Body of pancreas (tissue), 4 donors: Measurements from ENCODE around the gene MAP2. TPM values are rescaled to one million over a fixed set of nuclear protein-coding genes. Genes with fewer than 3 reads are reported as not detected.

Source experiments
- ATAC-seq: fragments of 150-250 bp; one replicate; pipeline ENCODE4 v1.9.1; 2016
- DNase-seq, 4 donors: peaks; one replicate each; pipeline ENCODE4 v3.0.0-alpha.2; 2019
- H3K27ac ChIP-seq, 4 donors: fragments of 200-600 bp; sonication (generic); 1 replicate in 3 of 4; 2 replicates in 1 of 4; pipeline versions ENCODE4 v1.5.1 to v1.6.1; 2016 to 2019; ENCODE audit warnings: mild to moderate bottlenecking in 1 of 4, mixed read lengths in 1 of 4, moderate library complexity in 1 of 4
- H3K27me3 ChIP-seq, 2 donors: fragments of 200-600 bp; sonication (generic); one replicate each; pipeline ENCODE4 v1.6.0; 2016; ENCODE audit warnings: mild to moderate bottlenecking in 1 of 2
- H3K36me3 ChIP-seq, 2 donors: fragments of 200-600 bp; sonication (generic); replicated peaks in 1 of 2; 2 replicates each; pipeline ENCODE4 v1.5.1; 2016; ENCODE audit warnings: low read depth in 2 of 2; ENCODE audit not compliant: insufficient read depth in 1 of 2
- H3K4me1 ChIP-seq: fragments of 200-600 bp; sonication (generic); one replicate; pipeline ENCODE4 v1.6.0; 2016
- H3K4me3 ChIP-seq, 2 donors: fragments of 200-600 bp; sonication (generic); 1 replicate in 1 of 2; 2 replicates in 1 of 2; pipeline ENCODE4 v1.5.1; 2016 to 2019
- H3K9me3 ChIP-seq, 3 donors: fragments of 200-600 bp; sonication (generic); 1 replicate in 2 of 3; 2 replicates in 1 of 3; pipeline ENCODE4 v1.5.1; 2016
- POLR2A ChIP-seq, 3 donors: fragments of 450-650 bp; IDR thresholded peaks; one replicate each; pipeline ENCODE4 v1.6.1; 2016; ENCODE audit warnings: antibody characterized with exemption in 3 of 3, mild to moderate bottlenecking in 2 of 3
- WGBS, 2 donors: methylation state at CpG; one replicate each; pipeline ENCODE4 v1.1.5; 2017; 5-methylcytosine and 5-hydroxymethylcytosine counted together
- intact Hi-C: fragments of 100-400 bp; cut with DNase I; formaldehyde crosslinking; loops from one replicate; pipeline ENCODE4 v1.15.1; 2023
- total RNA-seq, 2 donors: library from RNA; depleted of rRNA; stranded (reverse); fragments of >200 nt; gene quantifications; one replicate each; pipeline ENCODE4 v1.1.0, GENCODE V29; 2016
- TF ChIP-seq, protein P1 (sequence below), 7 experiments: fragments of 450-650 bp in 4 of 7; fragments of 200-600 bp in 3 of 7; sonication (generic) in 3 of 7; IDR thresholded peaks; one replicate each; pipeline ENCODE4 v1.5.1; 2016 to 2019; ENCODE audit warnings: antibody characterized with exemption in 7 of 7

MAP2 gene
- total RNA-seq, 2 donors from 2014 or later, result 14.2 to 32.9 TPM

- TF ChIP-seq POLR2A (IDR thresholded peaks at IDR 0.05), result no peak
- TF ChIP-seq, protein P1, sequence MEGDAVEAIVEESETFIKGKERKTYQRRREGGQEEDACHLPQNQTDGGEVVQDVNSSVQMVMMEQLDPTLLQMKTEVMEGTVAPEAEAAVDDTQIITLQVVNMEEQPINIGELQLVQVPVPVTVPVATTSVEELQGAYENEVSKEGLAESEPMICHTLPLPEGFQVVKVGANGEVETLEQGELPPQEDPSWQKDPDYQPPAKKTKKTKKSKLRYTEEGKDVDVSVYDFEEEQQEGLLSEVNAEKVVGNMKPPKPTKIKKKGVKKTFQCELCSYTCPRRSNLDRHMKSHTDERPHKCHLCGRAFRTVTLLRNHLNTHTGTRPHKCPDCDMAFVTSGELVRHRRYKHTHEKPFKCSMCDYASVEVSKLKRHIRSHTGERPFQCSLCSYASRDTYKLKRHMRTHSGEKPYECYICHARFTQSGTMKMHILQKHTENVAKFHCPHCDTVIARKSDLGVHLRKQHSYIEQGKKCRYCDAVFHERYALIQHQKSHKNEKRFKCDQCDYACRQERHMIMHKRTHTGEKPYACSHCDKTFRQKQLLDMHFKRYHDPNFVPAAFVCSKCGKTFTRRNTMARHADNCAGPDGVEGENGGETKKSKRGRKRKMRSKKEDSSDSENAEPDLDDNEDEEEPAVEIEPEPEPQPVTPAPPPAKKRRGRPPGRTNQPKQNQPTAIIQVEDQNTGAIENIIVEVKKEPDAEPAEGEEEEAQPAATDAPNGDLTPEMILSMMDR (IDR thresholded peaks at IDR 0.05), result no peak
- no peak for ATAC-seq
- no peaks in the 10 kb centered on the region for H3K9me3 ChIP-seq
Measured at GRCh38 chr2:209757163-209757562, 333.3 kb downstream of the MAP2 start.

GRCh38 chr2:209761566-209761965 lies 337.7 kb downstream of the MAP2 start:
- no peak for TF ChIP-seq POLR2A (IDR thresholded peaks at IDR 0.05)
- TF ChIP-seq, protein P1 (IDR thresholded peaks at IDR 0.05), result no peak
- Histone ChIP-seq H3K9me3 (no peaks in the 10 kb centered on the region), H3K27ac (no peak overlapping the region), H3K36me3 (no peaks in the 10 kb centered on the region), H3K4me1 (no peaks in the 10 kb centered on the region), H3K4me3 (no peak overlapping the region), H3K27me3 (no peaks in the 10 kb centered on the region)
- no peak for DNase-seq
- intact Hi-C loops, result no loop called here
- ATAC-seq, result no peak
- WGBS, 2 donors, result 57 to 64% methylated on average over 2 of the region's 2 CpGs

More at GRCh38 chr2:209757163-209757562, 333.3 kb downstream of the MAP2 start:
- no peak for DNase-seq
- H3K36me3 ChIP-seq, result no peaks in the 10 kb centered on the region
- no peaks in the 10 kb centered on the region for H3K4me1 ChIP-seq
- no peak overlapping the region for H3K4me3 ChIP-seq
- intact Hi-C loops, result no loop called here
- no peaks in the 10 kb centered on the region for H3K27me3 ChIP-seq
- H3K27ac ChIP-seq, result no peak overlapping the region

DNA sequence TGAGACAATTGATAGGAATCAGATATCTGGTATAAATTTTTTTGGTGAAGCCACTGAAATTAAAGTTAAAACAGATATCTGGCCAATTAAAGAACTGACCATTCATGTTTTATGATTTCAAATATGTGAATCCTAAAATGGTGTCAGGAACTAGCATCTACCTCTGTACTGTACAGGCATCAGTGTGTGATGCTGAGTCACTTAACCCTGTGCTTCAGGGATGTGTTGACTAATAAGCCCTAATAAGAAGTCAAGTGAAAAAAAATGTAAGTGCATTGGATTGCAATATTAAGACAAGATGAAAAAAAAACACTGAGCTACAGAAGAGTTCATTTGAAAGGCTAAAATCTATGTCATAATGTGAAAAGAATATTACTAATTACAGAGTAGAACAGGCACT lies 338.7 kb downstream of the MAP2 start:
- Histone ChIP-seq H3K4me1 (no peaks in the 10 kb centered on the region), H3K27ac (no peak overlapping the region), H3K4me3 (no peak overlapping the region), H3K27me3 (no peaks in the 10 kb centered on the region), H3K36me3 (no peaks in the 10 kb centered on the region), H3K9me3 (no peaks in the 10 kb centered on the region)
- intact Hi-C loops, result no loop called here
- TF ChIP-seq, protein P1 (IDR thresholded peaks at IDR 0.05), result no peak
- no peak for TF ChIP-seq POLR2A (IDR thresholded peaks at IDR 0.05)
- no peak for DNase-seq
- no peak for ATAC-seq

DNA sequence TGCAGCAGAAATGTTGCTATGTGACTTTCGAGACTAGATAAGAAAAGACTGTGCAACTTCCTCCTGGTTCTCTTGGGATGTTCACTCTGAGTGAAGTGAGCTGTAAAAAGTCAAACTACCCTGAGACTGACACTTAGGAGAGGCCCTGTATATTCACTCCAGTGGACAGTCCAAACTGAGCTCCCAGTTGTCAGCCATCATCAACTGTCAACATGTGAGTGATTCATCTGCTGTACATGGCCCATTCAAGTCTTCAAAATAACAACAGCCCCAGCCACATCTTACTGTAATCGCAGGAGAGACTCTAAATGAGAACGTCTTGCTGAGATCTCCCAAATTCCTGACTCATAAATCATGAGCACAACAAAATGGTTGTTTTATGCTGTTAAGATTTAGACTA lies 339.3 kb downstream of the MAP2 start:
- H3K36me3 ChIP-seq, result no peaks in the 10 kb centered on the region
- TF ChIP-seq, protein P1 (IDR thresholded peaks at IDR 0.05), result no peak
- DNase-seq (no peak), ATAC-seq (no peak)
- intact Hi-C loops, result no loop called here
- H3K4me1 ChIP-seq, result no peaks in the 10 kb centered on the region
- no peak overlapping the region for H3K27ac ChIP-seq
- H3K27me3 ChIP-seq, result no peaks in the 10 kb centered on the region
- no peak overlapping the region for H3K4me3 ChIP-seq
- no peaks in the 10 kb centered on the region for H3K9me3 ChIP-seq
- 53 to 73% methylated on average over 3 of the region's 3 CpGs for WGBS, 2 donors

DNA sequence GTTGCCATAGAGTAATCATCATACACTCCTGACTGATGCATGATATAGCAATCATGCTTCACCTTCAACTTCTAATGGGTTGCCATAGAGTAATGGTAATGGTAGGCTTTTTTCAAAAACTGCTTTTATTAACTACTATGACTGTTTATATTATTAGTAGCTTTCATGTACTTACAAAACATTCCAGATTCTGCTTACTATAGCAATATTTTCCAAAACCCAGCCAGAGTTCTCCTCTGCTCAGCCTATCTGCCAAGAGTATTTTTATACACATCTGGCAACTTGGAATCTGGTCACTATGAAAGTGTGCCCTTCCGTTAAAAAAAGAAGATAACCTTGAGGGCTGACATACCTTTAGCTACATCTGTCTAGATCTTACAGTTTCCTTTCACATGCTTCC lies 342.8 kb downstream of the MAP2 start:
- Histone ChIP-seq H3K27me3 (no peaks in the 10 kb centered on the region), H3K4me3 (no peak overlapping the region), H3K36me3 (no peaks in the 10 kb centered on the region), H3K27ac (no peak overlapping the region), H3K4me1 (peaks cover 5% of the 10 kb centered on the region), H3K9me3 (no peaks in the 10 kb centered on the region)
- no peak for DNase-seq
- 58% methylated on average over 1 of the region's 1 CpG for WGBS, 2 donors
- intact Hi-C loops, result no loop called here
- no peak for TF ChIP-seq POLR2A (IDR thresholded peaks at IDR 0.05)
- TF ChIP-seq, protein P1 (IDR thresholded peaks at IDR 0.05), result no peak
- no peak for ATAC-seq
